GM12874 (cell line): ENCODE data around the gene KRT6C.

ENCODE experiments used
- CTCF ChIP-seq: IDR thresholded peaks from 2 replicates; pipeline ENCODE4 v1.5.1; 2011; ENCODE audit warnings: low read depth, mild to moderate bottlenecking, control low read depth, low read length, moderate library complexity; ENCODE audit not compliant: insufficient read depth

The KRT6C gene

GRCh38 chr12:52473768-52474167 is at the start of gene KRT6C:
KRT6C (minus strand) TSS chr12:52473805; CDS start chr12:52473737, 68 bp downstream.
- no peak for TF ChIP-seq CTCF

- TF ChIP-seq CTCF, result no peak
Measured at GRCh38 chr12:52522346-52523011, 48.9 kb upstream of the KRT6C start.

GRCh38 chr12:52521568-52522266 is 48.1 kb upstream of the KRT6C start:
- TF ChIP-seq CTCF, result no peak

- no peak for TF ChIP-seq CTCF
Measured at GRCh38 chr12:52521175-52521567, 47.6 kb upstream of the KRT6C start.

GRCh38 chr12:52519826-52520662 is 46.4 kb upstream of the KRT6C start, which contains the start of gene KRT5:
KRT5 (minus strand) TSS chr12:52520394; CDS start chr12:52520296, 98 bp downstream.
- no peak for TF ChIP-seq CTCF

- no peak for TF ChIP-seq CTCF
Measured at GRCh38 chr12:52519387-52519703, 45.7 kb upstream of the KRT6C start.
